Mesothelial cell of epicardium (in vitro differentiated cells): ENCODE measurements around the gene SCAMP2. TPM values are rescaled to one million over a fixed set of nuclear protein-coding genes. Genes with fewer than 3 reads are reported as not detected.

Source experiments
- DNase-seq, 2 experiments: peaks; one replicate each; pipeline ENCODE4 v3.0.0; 2021; ENCODE audit warnings: low spot score in 2 of 2; ENCODE audit not compliant: unreplicated experiment in 2 of 2
- H3K27ac Mint-ChIP-seq: 2 replicates; pipeline ENCODE4 v1.8.0; 2021; ENCODE audit warnings: mixed read lengths
- H3K27me3 Mint-ChIP-seq: 2 replicates; pipeline ENCODE4 v1.8.0; 2021; ENCODE audit warnings: low read depth, mixed read lengths
- H3K36me3 Mint-ChIP-seq: 2 replicates; pipeline ENCODE4 v1.8.0; 2021; ENCODE audit warnings: mixed read lengths
- H3K4me1 Mint-ChIP-seq: 2 replicates; pipeline ENCODE4 v1.8.0; 2021; ENCODE audit warnings: mixed read lengths
- H3K4me3 Mint-ChIP-seq: 2 replicates; pipeline ENCODE4 v1.8.0; 2021; ENCODE audit warnings: mild to moderate bottlenecking, moderate library complexity, mixed read lengths
- H3K9me3 Mint-ChIP-seq: 2 replicates; pipeline ENCODE4 v1.8.0; 2021; ENCODE audit warnings: mixed read lengths
- CTCF ChIP-seq: fragments of 200-600 bp; sonication (generic); IDR thresholded peaks from one replicate; pipeline ENCODE4 v1.5.0; 2021; ENCODE audit warnings: antibody characterized with exemption; ENCODE audit not compliant: unreplicated experiment
- total RNA-seq: library from RNA; stranded (reverse); gene quantifications from 3 replicates; pipeline ENCODE4 v1.2.1, GENCODE V29; 2021

Gene SCAMP2
- total RNA-seq, 1 donor from 2014 or later: 45.6 TPM

- H3K27me3 Mint-ChIP-seq: peaks cover 87% of the 10 kb centered on the region
- DNase-seq: peak; percentile 47 to 79
- H3K27ac Mint-ChIP-seq: no peak within 1 kb of the TSS
- H3K4me3 Mint-ChIP-seq: no peak within 1 kb of the TSS
- no peak for TF ChIP-seq CTCF
- no peaks in the 10 kb centered on the region for H3K9me3 Mint-ChIP-seq
- H3K4me1 Mint-ChIP-seq: peaks cover 2% of the 10 kb centered on the region
- no peaks in the 10 kb centered on the region for H3K36me3 Mint-ChIP-seq
These were observed 46.8 kb downstream of the SCAMP2 start, which contains the start of gene CPLX3 for GRCh38 chr15:74826364-74826819. TSS of gene CPLX3 (plus strand) at chr15:74826627. CDS start at chr15:74826704, 77 bp downstream.

- Mint-ChIP-seq H3K4me3 (no peak overlapping the region), H3K9me3 (no peaks in the 10 kb centered on the region)
These were observed 47.3 kb downstream of the SCAMP2 start for GRCh38 chr15:74825866-74826265.

GRCh38 chr15:74824976-74825375 lies 48.2 kb downstream of the SCAMP2 start:
- Mint-ChIP-seq H3K27ac (no peak overlapping the region), H3K27me3 (peaks cover 78% of the 10 kb centered on the region), H3K9me3 (no peaks in the 10 kb centered on the region), H3K4me3 (no peak overlapping the region), H3K36me3 (no peaks in the 10 kb centered on the region), H3K4me1 (peaks cover 2% of the 10 kb centered on the region)
- no peak for DNase-seq
- no peak for TF ChIP-seq CTCF

More at GRCh38 chr15:74825866-74826265, 47.3 kb downstream of the SCAMP2 start:
- TF ChIP-seq CTCF: no peak
- Mint-ChIP-seq H3K36me3 (no peaks in the 10 kb centered on the region), H3K4me1 (peaks cover 2% of the 10 kb centered on the region), H3K27me3 (peaks cover 83% of the 10 kb centered on the region), H3K27ac (no peak overlapping the region)
- no peak for DNase-seq

- H3K36me3 Mint-ChIP-seq: no peaks in the 10 kb centered on the region
- no peak overlapping the region for H3K4me3 Mint-ChIP-seq
- no peak overlapping the region for H3K27ac Mint-ChIP-seq
- H3K27me3 Mint-ChIP-seq: peaks cover 72% of the 10 kb centered on the region
- DNase-seq: no peak
- no peak for TF ChIP-seq CTCF
- H3K4me1 Mint-ChIP-seq: peaks cover 2% of the 10 kb centered on the region
- no peaks in the 10 kb centered on the region for H3K9me3 Mint-ChIP-seq
These were observed 49.8 kb downstream of the SCAMP2 start for GRCh38 chr15:74823324-74823723.

- H3K27ac Mint-ChIP-seq: no peak overlapping the region
- no peaks in the 10 kb centered on the region for H3K36me3 Mint-ChIP-seq
- no peak for TF ChIP-seq CTCF
- no peaks in the 10 kb centered on the region for H3K9me3 Mint-ChIP-seq
- peaks cover 67% of the 10 kb centered on the region for H3K27me3 Mint-ChIP-seq
- no peak overlapping the region for H3K4me3 Mint-ChIP-seq
- peaks cover 4% of the 10 kb centered on the region for H3K4me1 Mint-ChIP-seq
- no peak for DNase-seq
These were observed 50.9 kb downstream of the SCAMP2 start for GRCh38 chr15:74822233-74822632.

- no peak overlapping the region for H3K4me3 Mint-ChIP-seq
- H3K9me3 Mint-ChIP-seq: no peaks in the 10 kb centered on the region
- no peaks in the 10 kb centered on the region for H3K36me3 Mint-ChIP-seq
- TF ChIP-seq CTCF: no peak
- H3K27ac Mint-ChIP-seq: no peak overlapping the region
- DNase-seq: no peak
- peaks cover 62% of the 10 kb centered on the region for H3K27me3 Mint-ChIP-seq
- peaks cover 9% of the 10 kb centered on the region for H3K4me1 Mint-ChIP-seq
These were observed 51.4 kb downstream of the SCAMP2 start for GRCh38 chr15:74821790-74822158.
